ENCODE data around the gene C1GALT1C1L. TPM values are rescaled to one million over a fixed set of nuclear protein-coding genes. Genes with fewer than 3 reads are reported as not detected.
"Not testable (repeated sequence)": the region's sequence is repeated elsewhere in the genome, so short reads cannot be mapped to it uniquely, and the experiment has no call there.

Gene C1GALT1C1L
- 0.16 TPM for total RNA-seq

- ATAC-seq = peak; percentile 57
Observed at GRCh38 chr2:43676322-43677050, at the start of gene C1GALT1C1L. TSS of gene C1GALT1C1L (minus strand) at chr2:43676429. CDS start at chr2:43676322, 107 bp downstream.

- no peak for ATAC-seq
Observed at GRCh38 chr2:43725711-43726246, 49.5 kb upstream of the C1GALT1C1L start.

DNA sequence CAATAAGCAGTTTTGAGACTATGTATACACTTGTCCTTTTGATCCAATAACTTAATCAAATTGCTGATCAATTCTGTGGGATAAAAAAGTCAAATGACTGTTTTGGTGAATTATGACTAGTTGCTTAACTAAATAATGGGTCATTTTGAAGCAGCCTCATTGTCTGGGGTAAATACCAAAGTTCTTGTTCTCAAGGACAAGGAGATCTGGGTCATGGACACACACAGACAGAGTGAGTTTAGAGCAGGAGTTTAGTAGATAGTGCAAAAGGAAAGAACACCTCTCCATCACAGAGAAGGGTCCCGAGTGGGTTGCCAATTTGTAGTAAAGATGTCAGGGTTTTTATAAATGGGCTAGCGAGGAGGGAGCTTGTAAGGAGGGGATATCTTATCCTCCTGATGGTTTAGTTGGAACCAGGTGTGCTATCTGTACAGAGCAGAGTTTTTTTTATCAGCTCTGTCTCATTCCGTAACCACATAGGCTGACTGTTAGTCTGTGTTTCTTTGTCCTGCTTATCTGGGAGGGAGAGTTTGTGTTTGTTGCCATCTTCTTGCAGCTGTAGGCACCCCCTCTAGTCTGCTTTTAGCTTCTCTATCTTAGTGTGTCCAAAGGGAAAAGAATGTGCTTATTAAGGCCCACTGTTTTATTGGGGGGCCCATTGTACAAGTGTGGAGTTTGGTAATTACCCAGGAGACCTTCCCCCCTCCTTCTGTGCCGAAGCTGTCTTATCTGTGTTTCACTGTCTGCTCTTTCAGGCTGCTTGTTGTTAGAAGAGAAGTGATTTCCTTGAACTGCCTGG lies 48.7 kb upstream of the C1GALT1C1L start:
- no peak for ATAC-seq

GRCh38 chr2:43718530-43719124 lies 42.4 kb upstream of the C1GALT1C1L start:
- no peak for ATAC-seq

- no peak for ATAC-seq
Observed at GRCh38 chr2:43717322-43717721, 41.1 kb upstream of the C1GALT1C1L start.

DNA sequence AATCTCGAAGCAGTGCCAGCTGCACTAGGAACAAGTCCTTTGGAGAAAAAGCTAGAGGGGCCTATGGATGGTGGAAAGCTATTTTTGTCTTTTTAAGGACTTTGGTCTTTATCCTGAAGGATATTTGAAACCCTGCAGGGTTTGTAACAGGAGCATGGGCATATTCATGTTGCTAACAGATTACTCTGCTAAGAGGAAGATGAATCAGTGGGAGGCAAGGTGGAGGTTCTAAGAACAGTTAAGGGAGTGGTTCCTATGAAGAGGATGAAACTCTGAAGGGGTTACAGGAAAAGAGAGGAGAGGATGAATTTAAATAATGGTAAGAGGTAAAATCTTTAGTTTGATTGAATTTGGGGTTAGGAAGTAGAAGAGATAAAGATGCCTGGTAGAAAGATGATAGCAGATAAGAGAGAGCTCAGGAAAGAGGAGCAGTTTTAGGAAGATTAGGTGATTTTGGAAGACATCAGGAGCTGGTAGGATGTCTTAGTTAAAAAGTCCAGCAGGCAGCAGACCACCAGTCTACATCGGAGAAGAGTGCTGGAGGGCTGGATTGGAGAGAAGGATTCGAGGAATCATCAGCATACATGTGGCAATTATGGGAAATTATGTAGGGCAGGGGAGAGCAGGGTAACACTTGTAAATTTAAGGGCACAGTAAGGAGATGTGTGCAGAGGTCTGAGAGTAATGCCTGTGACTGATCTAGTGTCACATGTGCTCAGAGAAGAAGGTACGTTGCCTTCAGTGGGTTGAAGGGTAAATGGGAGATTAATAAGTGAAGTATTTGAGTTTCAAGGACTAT lies 39.3 kb upstream of the C1GALT1C1L start:
- ATAC-seq = no peak

- no peak for ATAC-seq
Observed at GRCh38 chr2:43714164-43714563, 37.9 kb upstream of the C1GALT1C1L start.

DNA sequence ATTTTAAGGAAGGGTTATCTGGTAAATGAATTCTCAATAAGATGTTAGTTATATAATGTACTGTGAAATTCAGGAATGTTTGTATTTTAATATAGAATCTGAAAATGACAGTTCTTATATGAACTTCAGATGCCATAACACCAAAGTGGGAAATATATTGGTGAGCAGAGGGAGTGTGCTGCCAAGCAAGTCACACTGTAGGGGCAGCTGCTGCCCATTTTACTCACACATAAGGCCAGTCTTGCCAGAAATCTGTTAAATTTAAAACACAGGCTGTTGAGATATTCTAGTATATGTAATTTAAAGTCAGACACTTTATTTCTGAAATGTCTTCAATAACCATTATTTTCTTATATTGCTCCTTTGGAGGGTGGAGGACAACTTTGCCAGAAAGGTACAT lies 34.6 kb upstream of the C1GALT1C1L start:
- ATAC-seq = no peak

GRCh38 chr2:43708891-43709290 lies 32.7 kb upstream of the C1GALT1C1L start:
- no peak for ATAC-seq

DNA sequence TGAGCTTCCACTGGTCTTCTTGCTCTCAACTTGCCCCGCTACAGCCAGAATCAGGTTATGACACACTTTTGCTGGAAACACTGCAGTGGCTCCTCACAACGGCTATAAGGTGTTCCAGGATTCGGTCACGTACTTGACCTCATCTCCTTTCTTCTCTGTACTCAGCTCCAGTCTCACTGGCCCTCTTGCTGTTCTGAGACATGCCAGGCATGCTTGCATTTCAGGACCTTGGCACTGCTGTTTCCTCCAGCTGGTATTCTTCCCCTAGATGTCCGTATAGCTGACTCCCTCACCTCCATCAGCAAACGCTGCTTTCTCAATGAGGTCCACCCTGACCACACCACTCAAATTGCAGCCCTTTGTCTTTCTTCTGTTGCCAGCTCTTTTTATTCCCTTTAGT lies 31.9 kb upstream of the C1GALT1C1L start:
- ATAC-seq = no peak

DNA sequence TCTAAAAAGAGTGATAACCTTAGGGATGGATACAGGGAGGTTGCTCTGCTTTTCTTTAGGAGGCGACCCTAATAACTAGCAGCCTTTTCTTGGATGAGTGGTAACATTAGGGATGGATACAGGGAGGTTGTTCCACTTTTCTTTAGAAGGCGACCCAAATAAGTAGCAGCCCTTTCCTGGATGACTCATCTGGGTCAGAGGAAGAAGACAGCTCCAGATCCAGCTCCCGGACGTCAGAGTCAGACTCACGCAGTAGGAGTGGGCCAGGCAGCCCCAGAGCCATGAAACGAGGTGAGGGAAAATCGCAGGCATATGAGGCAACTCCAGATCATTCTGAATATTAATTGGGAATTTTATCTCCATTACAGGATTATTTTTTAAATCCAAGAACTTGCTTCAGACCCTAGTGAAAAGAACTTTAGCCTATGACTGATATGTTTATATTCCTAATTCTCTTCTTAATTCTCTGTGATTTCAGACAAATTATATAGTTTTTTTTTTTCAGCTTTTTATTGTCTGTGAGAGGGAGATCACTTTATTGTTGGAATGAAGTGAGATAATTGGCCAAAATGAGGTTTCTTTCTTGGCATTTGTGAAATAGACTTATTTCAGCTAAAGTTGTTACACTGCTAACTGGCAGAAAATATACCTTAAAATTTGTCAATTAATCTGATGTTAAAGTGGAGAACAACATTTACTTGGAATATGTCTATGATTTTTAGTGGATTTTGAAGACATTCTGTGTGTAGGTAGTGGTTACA lies 31.2 kb upstream of the C1GALT1C1L start:
- ATAC-seq = no peak

DNA sequence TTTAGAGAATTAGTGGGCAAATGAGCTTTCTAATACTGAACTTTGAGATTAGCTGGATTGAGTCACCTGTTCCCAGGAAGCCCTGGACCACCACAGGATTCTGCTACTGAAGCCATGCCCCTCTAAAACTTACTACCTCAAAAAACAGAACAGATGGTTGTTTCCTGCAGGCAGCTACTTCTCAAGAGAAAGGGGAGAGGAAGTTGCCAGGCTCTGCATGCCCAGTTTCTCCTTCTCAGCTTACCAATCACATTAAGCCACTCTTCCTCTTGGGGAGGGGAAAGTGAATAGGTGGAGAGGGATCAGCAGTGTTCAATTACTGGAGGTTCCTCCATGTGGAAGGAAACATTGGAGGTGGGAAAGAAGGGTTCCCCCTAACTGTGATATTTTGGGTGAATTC lies 24.9 kb upstream of the C1GALT1C1L start:
- ATAC-seq = no peak

GRCh38 chr2:43699761-43700160 lies 23.5 kb upstream of the C1GALT1C1L start:
- ATAC-seq = no peak

- not testable (repeated sequence) for ATAC-seq
Observed at GRCh38 chr2:43698140-43698539, 21.9 kb upstream of the C1GALT1C1L start.

DNA sequence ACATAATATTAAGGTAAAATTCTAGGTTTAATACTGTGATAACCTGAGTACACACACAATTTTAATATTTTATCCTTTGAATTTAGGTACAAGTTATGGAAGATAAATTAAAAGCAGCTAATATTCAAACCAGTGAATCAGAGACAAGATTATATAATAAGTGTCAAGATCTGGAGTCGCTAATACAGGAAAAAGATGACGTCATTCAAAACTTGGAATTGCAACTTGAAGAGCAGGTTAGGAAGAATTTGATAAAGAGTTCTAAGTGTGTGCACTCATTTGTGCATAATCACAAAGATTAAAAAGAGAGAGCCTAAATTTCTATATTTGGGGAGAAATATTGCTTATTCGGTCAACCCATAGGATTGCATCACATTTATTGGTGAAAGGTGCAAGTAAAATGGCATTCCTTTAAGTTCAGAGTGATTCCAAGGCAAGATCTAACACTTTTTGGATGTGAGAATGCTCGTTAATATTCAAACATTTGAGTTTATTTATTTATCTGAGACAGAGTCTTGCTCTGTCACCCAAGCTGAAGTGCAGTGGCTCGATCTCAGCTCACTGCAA lies 16.3 kb upstream of the C1GALT1C1L start:
- no peak for ATAC-seq

GRCh38 chr2:43689999-43690398 lies 13.8 kb upstream of the C1GALT1C1L start:
- ATAC-seq = no peak

DNA sequence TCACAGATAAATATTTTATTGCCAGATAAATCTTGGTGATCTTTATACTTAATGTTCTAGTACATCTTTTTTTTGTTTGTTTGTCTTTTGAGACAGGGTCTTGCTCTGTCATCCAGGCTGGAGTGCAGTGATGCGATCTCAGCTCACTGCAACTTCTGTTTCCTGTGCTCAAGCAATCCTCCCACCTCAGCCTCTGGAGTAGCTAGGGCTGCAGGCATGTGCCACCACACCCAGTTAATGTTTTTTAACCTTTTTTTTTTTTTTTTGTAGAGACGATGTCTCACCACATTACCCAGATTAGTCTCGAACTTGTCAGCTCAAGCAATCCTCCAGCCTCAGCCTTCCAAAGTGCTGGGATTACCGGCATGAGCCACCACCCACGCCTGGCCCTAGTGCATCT lies 9.1 kb upstream of the C1GALT1C1L start:
- no peak for ATAC-seq

DNA sequence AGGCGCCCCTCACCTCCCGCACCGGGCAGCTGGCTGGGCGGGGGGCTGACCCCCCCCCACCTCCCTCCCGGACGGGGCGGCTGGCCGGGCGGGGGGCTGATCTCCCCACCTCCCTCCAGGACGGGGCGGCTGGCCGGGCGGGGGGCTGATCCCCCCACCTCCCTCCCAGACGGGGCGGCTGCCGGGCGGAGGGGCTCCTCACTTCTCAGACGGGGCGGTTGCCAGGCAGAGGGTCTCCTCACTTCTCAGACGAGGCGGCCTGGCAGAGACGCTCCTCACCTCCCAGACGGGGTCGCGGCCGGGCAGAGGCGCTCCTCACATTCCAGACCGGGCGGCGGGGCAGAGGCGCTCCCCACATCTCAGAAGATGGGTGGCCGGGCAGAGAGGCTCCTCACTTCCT lies 1.6 kb upstream of the C1GALT1C1L start:
- ATAC-seq = not testable (repeated sequence)

DNA sequence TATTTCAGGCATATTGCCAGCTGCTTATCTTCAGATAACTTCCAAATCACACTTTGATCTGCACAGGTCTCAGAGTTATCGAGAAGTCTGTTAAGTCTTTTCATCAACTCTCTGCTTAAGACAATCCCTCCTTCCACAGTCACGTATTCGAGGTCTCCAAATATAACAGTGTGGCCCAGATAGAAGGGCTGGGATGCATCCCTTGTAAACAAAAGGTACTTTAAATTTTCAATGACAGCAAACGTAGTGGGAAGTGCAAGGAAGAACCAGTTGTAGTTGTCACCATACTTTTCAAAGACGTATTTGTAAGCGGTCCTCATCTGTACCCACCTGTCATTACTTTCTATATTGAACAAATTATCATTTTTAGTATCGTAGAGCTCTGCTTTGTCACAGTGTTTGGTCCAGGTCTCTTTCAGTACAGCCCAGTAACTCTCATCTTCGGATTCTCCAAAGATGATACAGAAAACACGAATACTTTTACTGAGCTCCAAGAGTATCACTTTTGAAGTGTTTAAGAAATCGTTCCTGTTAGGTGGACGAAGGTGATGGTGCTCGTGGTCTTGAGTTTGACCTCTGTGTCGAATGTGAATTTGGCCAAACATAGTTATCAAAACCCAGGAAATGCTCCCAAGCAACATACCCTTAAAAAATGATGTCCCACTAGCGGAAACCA lies 445 bp downstream of the C1GALT1C1L start:
- ATAC-seq = no peak

DNA sequence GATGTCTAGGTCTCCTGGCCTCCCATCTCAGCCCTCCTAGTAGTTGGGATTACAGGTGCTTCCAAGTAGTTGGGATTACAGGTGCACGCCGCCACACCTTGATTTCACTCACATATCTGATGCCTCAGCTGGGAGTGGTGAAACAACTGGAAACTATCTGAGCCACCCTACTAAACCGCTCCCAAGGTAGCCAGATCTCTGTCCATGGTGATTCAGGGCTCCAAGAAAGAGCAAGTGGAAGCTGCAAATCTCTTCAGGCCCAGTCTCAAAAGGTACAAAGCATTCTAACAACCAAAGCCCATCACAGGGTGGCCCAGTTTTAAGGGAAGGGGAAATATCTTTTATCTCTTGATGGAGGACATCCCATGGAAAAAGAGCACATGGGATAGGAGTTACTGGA lies 19.0 kb downstream of the C1GALT1C1L start:
- ATAC-seq = no peak

DNA sequence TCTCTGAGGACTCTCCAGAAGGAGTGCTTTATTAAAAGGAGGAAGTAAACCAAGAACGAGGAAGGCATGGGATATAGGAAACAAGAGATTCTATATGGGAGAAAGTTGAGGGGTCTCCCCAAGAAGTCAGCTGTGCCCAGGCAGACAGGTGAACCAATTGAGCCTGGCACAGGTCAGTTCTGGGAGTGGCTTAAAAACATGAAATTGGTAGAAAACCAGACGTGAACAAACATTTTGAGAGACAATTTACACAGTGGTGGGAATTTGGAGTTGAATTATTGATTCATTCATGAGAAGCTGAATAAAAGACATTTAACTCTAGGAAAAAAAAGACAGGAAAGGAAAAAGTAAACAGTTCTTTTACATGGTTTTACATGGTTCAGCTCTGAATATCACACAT lies 22.7 kb downstream of the C1GALT1C1L start:
- no peak for ATAC-seq

All from esophagus mucosa (tissue), 1 donor.